H9 (cell line): ENCODE results near the gene HCK. TPM values are rescaled to one million over a fixed set of nuclear protein-coding genes. Genes with fewer than 3 reads are reported as not detected.
"Not testable (repeated sequence)": the region's sequence is repeated elsewhere in the genome, so short reads cannot be mapped to it uniquely, and the experiment has no call there.

Source experiments
- DNase-seq: peaks from one replicate; pipeline ENCODE4 v3.0.0-alpha.2; 2017
- H2AFZ ChIP-seq: one replicate; pipeline ENCODE4 v1.6.1; 2013; ENCODE audit warnings: mild to moderate bottlenecking, low read length, control low read depth, moderate library complexity
- H2AK5ac ChIP-seq: 2 replicates; pipeline ENCODE4 v1.6.1; 2013; ENCODE audit warnings: low read length, control low read depth, mixed read lengths; ENCODE audit not compliant: insufficient read length
- H2BK120ac ChIP-seq: one replicate; pipeline ENCODE4 v1.6.1; 2013; ENCODE audit warnings: low read depth, mild to moderate bottlenecking, low read length, control low read depth, inconsistent platforms; ENCODE audit not compliant: poor library complexity, severe bottlenecking
- H2BK12ac ChIP-seq: 2 replicates; pipeline ENCODE4 v1.6.1; 2013; ENCODE audit warnings: low read length, control low read depth, mixed read lengths, low read depth; ENCODE audit not compliant: insufficient read length
- H2BK15ac ChIP-seq: 2 replicates; pipeline ENCODE4 v1.6.1; 2013; ENCODE audit warnings: low read depth, low read length, control low read depth
- H2BK20ac ChIP-seq: one replicate; pipeline ENCODE4 v1.6.1; 2013; ENCODE audit warnings: low read depth, mild to moderate bottlenecking, low read length, control low read depth, inconsistent platforms; ENCODE audit not compliant: poor library complexity, severe bottlenecking
- H2BK5ac ChIP-seq: 2 replicates; pipeline ENCODE4 v1.6.1; 2013; ENCODE audit warnings: low read length, control low read depth, mixed read lengths; ENCODE audit not compliant: insufficient read length
- H3K14ac ChIP-seq: 2 replicates; pipeline ENCODE4 v1.6.1; 2013; ENCODE audit warnings: low read length, control low read depth; ENCODE audit not compliant: insufficient read depth
- H3K18ac ChIP-seq: 2 replicates; pipeline ENCODE4 v1.6.1; 2013; ENCODE audit warnings: low read depth, mild to moderate bottlenecking, mixed read lengths, low read length, control low read depth; ENCODE audit not compliant: insufficient read length
- H3K23ac ChIP-seq: 2 replicates; pipeline ENCODE4 v1.6.1; 2013; ENCODE audit warnings: low read length, control low read depth, mixed read lengths, low read depth; ENCODE audit not compliant: insufficient read length
- H3K23me2 ChIP-seq: 2 replicates; pipeline ENCODE4 v1.6.1; 2013; ENCODE audit warnings: low read depth, mild to moderate bottlenecking, mixed read lengths, low read length, control low read depth; ENCODE audit not compliant: insufficient read length, poor library complexity, severe bottlenecking
- H3K27ac ChIP-seq: 2 replicates; pipeline ENCODE4 v1.5.1; 2013; ENCODE audit warnings: low read length, control low read depth, mixed read lengths, low read depth; ENCODE audit not compliant: insufficient read length
- H3K27me3 ChIP-seq: 2 replicates; pipeline ENCODE4 v1.6.1; 2013; ENCODE audit warnings: low read length, control low read depth, inconsistent platforms; ENCODE audit not compliant: insufficient read depth
- H3K4ac ChIP-seq: 2 replicates; pipeline ENCODE4 v1.6.1; 2013; ENCODE audit warnings: low read depth, mild to moderate bottlenecking, control low read depth, inconsistent platforms, low read length, moderate library complexity
- H3K4me1 ChIP-seq: 2 replicates; pipeline ENCODE4 v1.6.1; 2013; ENCODE audit warnings: low read length, control low read depth, inconsistent platforms; ENCODE audit not compliant: insufficient read depth
- H3K4me2 ChIP-seq: 2 replicates; pipeline ENCODE4 v1.6.1; 2013; ENCODE audit warnings: low read length, control low read depth, mixed read lengths; ENCODE audit not compliant: insufficient read length, insufficient read depth
- H3K56ac ChIP-seq: 2 replicates; pipeline ENCODE4 v1.6.1; 2013; ENCODE audit warnings: low read depth, mild to moderate bottlenecking, mixed read lengths, low read length, control low read depth; ENCODE audit not compliant: insufficient read length
- H3K79me1 ChIP-seq: 2 replicates; pipeline ENCODE4 v1.6.1; 2013; ENCODE audit warnings: low read depth, mild to moderate bottlenecking, moderate library complexity, low read length, control low read depth, inconsistent platforms; ENCODE audit not compliant: insufficient read depth, poor library complexity, severe bottlenecking
- H3K79me2 ChIP-seq: 2 replicates; pipeline ENCODE4 v1.6.1; 2013; ENCODE audit warnings: low read length, control low read depth, inconsistent platforms; ENCODE audit not compliant: insufficient read depth
- H3K9ac ChIP-seq: 2 replicates; pipeline ENCODE4 v1.6.1; 2013; ENCODE audit warnings: low read length, control low read depth, mixed read lengths; ENCODE audit not compliant: insufficient read length; ENCODE audit errors: extremely low read depth
- H3K9me3 ChIP-seq: one replicate; pipeline ENCODE4 v1.6.1; 2013; ENCODE audit warnings: low read depth, low read length, inconsistent platforms; ENCODE audit not compliant: control insufficient read depth
- H3T11ph ChIP-seq: one replicate; pipeline ENCODE4 v1.6.1; 2013; ENCODE audit warnings: mild to moderate bottlenecking, low read length, control low read depth, inconsistent platforms
- H4K20me1 ChIP-seq: one replicate; pipeline ENCODE4 v1.6.1; 2013; ENCODE audit not compliant: control insufficient read depth, insufficient read length, insufficient read depth
- H4K5ac ChIP-seq: 2 replicates; pipeline ENCODE4 v1.6.1; 2013; ENCODE audit warnings: low read depth, mild to moderate bottlenecking, mixed read lengths, low read length, control low read depth; ENCODE audit not compliant: insufficient read length
- H4K8ac ChIP-seq: replicated peaks from 2 replicates; pipeline ENCODE4 v1.6.1; 2013; ENCODE audit warnings: low read length, control low read depth, mixed read lengths, low read depth; ENCODE audit not compliant: insufficient read length
- H4K91ac ChIP-seq: 2 replicates; pipeline ENCODE4 v1.6.1; 2013; ENCODE audit warnings: low read depth, mild to moderate bottlenecking, moderate library complexity, mixed read lengths, low read length, control low read depth; ENCODE audit not compliant: insufficient read length
- H3K27ac Mint-ChIP-seq, 3 experiments: 2 replicates in 2 of 3; 3 replicates in 1 of 3; pipeline ENCODE4 v1.8.0; 2020 to 2021; ENCODE audit warnings: mixed read lengths in 3 of 3, mild to moderate bottlenecking in 1 of 3, moderate library complexity in 1 of 3
- H3K27me3 Mint-ChIP-seq: 2 replicates; pipeline ENCODE4 v1.8.0; 2021; ENCODE audit warnings: low read depth, mild to moderate bottlenecking, moderate library complexity, mixed read lengths
- H3K36me3 Mint-ChIP-seq, 3 experiments: 2 replicates in 2 of 3; 3 replicates in 1 of 3; pipeline ENCODE4 v1.8.0; 2020 to 2021; ENCODE audit warnings: low read depth in 3 of 3, mixed read lengths in 3 of 3; ENCODE audit not compliant: insufficient read depth in 1 of 3
- H3K4me1 Mint-ChIP-seq, 2 experiments: 2 replicates each; pipeline ENCODE4 v1.8.0; 2020; ENCODE audit warnings: mixed read lengths in 2 of 2
- H3K4me3 Mint-ChIP-seq, 2 experiments: 2 replicates in 1 of 2; 3 replicates in 1 of 2; pipeline ENCODE4 v1.8.0; 2020 to 2021; ENCODE audit warnings: mild to moderate bottlenecking in 2 of 2, mixed read lengths in 2 of 2, moderate library complexity in 1 of 2
- H3K9me3 Mint-ChIP-seq, 2 experiments: 2 replicates in 1 of 2; 3 replicates in 1 of 2; pipeline ENCODE4 v1.8.0; 2020; ENCODE audit warnings: mild to moderate bottlenecking in 2 of 2, mixed read lengths in 2 of 2, moderate library complexity in 1 of 2
- WGBS: extraction: QIAGEN DNeasy Blood & Tissue Kit; methylation state at CpG from one replicate; pipeline ENCODE4 v1.1.7; 2013; ENCODE audit warnings: missing lambda C conversion rate, low lambda C conversion rate, mixed read lengths; ENCODE audit not compliant: insufficient read length; ENCODE audit errors: extremely low coverage; 5-methylcytosine and 5-hydroxymethylcytosine counted together
- total RNA-seq: library from RNA; stranded (reverse); gene quantifications from 2 replicates; pipeline ENCODE4 v1.2.1, GENCODE V29; 2021

Gene HCK
- total RNA-seq, 1 experiment from 2014 or later: 1.7 TPM

DNA sequence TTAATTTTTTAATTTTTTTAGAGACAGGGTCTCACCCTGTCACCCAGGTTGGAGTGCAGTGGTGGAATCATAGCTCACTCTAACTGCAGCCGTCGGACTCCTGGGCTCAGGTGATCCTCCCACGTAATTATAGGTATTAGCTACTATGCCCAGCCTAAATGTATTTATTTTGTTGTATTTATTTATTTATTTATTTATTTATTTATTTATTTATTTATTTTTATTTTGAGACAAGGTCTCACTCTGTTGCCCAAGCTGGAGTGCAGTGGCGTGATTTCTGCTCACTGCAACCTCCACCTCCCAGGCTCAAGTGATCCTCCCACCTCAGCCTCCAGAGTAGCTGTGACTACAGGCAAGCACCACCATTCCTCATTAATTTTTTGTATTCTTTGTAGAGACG lies 66.4 kb downstream of the HCK start:
- not testable (repeated sequence) for H4K5ac ChIP-seq, H4K91ac ChIP-seq, DNase-seq, H3K23ac ChIP-seq, H3K27ac Mint-ChIP-seq, H3K9ac ChIP-seq, H3K27ac ChIP-seq, H3K56ac ChIP-seq, H2AK5ac ChIP-seq, H3T11ph ChIP-seq, H3K9me3 Mint-ChIP-seq, H3K79me2 ChIP-seq, H3K27me3 ChIP-seq, H3K4me2 ChIP-seq, H3K14ac ChIP-seq, H4K8ac ChIP-seq, H2BK5ac ChIP-seq, H2BK120ac ChIP-seq, H3K23me2 ChIP-seq, H2BK15ac ChIP-seq, H2AFZ ChIP-seq, H2BK20ac ChIP-seq, H3K4me3 Mint-ChIP-seq, H3K4me1 ChIP-seq, H3K27me3 Mint-ChIP-seq, H3K79me1 ChIP-seq, H3K4ac ChIP-seq, H2BK12ac ChIP-seq, H3K18ac ChIP-seq, H4K20me1 ChIP-seq, H3K9me3 ChIP-seq
- Mint-ChIP-seq H3K4me1 (peaks cover 12 to 16% of the 10 kb centered on the region in 2 experiments), H3K36me3 (peaks cover 6 to 20% (median 8%) of the 10 kb centered on the region in 3 experiments; a peak in 6 of 7 replicates)
- WGBS: no CpG with 5 or more reads among the region's 5 CpGs
